Activated naive CD8-positive, alpha-beta T cell treated with anti-CD3 and anti-CD28 coated beads, Interleukin-2, amount 50 U/mL, for 24 hours (primary cell): ENCODE data around the gene RGL3.
"Not testable (repeated sequence)": the region's sequence is repeated elsewhere in the genome, so short reads cannot be mapped to it uniquely, and the experiment has no call there.

Experiments
- ATAC-seq: fragments of 150-1000 bp; cut with Tn5 transposase; one replicate; pipeline ENCODE4 v1.10.0; 2021
- DNase-seq: peaks from one replicate; pipeline ENCODE4 v3.0.0; 2021
- H3K27ac Mint-ChIP-seq: one replicate; pipeline ENCODE4 v1.8.0; 2021; ENCODE audit warnings: mild to moderate bottlenecking, mixed read lengths
- H3K27me3 Mint-ChIP-seq: one replicate; pipeline ENCODE4 v1.8.0; 2021; ENCODE audit warnings: mixed read lengths
- H3K36me3 Mint-ChIP-seq: one replicate; pipeline ENCODE4 v1.8.0; 2021; ENCODE audit warnings: low read depth, mixed read lengths
- H3K4me1 Mint-ChIP-seq: one replicate; pipeline ENCODE4 v1.8.0; 2021; ENCODE audit warnings: mixed read lengths
- H3K4me3 Mint-ChIP-seq: one replicate; pipeline ENCODE4 v1.8.0; 2021; ENCODE audit warnings: mild to moderate bottlenecking, moderate library complexity, mixed read lengths
- H3K9me3 Mint-ChIP-seq: one replicate; pipeline ENCODE4 v1.8.0; 2021; ENCODE audit warnings: mixed read lengths

The RGL3 gene

GRCh38 chr19:11418549-11419506, at the start of gene RGL3:
RGL3 (minus strand) TSS chr19:11419314; CDS start chr19:11419278, 36 bp downstream.
- no peak within 1 kb of the TSS for H3K4me3 Mint-ChIP-seq
- H3K36me3 Mint-ChIP-seq: no peaks in the 10 kb centered on the region
- peaks cover 32% of the 10 kb centered on the region for H3K4me1 Mint-ChIP-seq
- H3K9me3 Mint-ChIP-seq: no peaks in the 10 kb centered on the region
- H3K27me3 Mint-ChIP-seq: peaks cover 60% of the 10 kb centered on the region
- ATAC-seq: no peak
- DNase-seq: no peak
- no peak within 1 kb of the TSS for H3K27ac Mint-ChIP-seq

- not testable (repeated sequence) for H3K36me3 Mint-ChIP-seq, H3K4me1 Mint-ChIP-seq, H3K4me3 Mint-ChIP-seq, DNase-seq, H3K9me3 Mint-ChIP-seq, ATAC-seq, H3K27ac Mint-ChIP-seq, H3K27me3 Mint-ChIP-seq
Observed at GRCh38 chr19:11468266-11468845, 49.2 kb upstream of the RGL3 start.

- Mint-ChIP-seq H3K36me3 (no peaks in the 10 kb centered on the region), H3K27me3 (peaks cover 2% of the 10 kb centered on the region), H3K4me1 (no peaks in the 10 kb centered on the region), H3K27ac (no peak overlapping the region), H3K9me3 (no peaks in the 10 kb centered on the region), H3K4me3 (no peak overlapping the region)
- ATAC-seq (no peak), DNase-seq (no peak)
Observed at GRCh38 chr19:11465600-11465999, 46.5 kb upstream of the RGL3 start.

- Mint-ChIP-seq H3K9me3 (no peaks in the 10 kb centered on the region), H3K27me3 (peaks cover 6% of the 10 kb centered on the region), H3K27ac (no peak overlapping the region), H3K4me1 (no peaks in the 10 kb centered on the region), H3K36me3 (no peaks in the 10 kb centered on the region), H3K4me3 (no peak overlapping the region)
- ATAC-seq (no peak), DNase-seq (no peak)
Observed at GRCh38 chr19:11464333-11465265, 45.5 kb upstream of the RGL3 start.

- peaks cover 10% of the 10 kb centered on the region for H3K27me3 Mint-ChIP-seq
- no peak overlapping the region for H3K4me3 Mint-ChIP-seq
- no peaks in the 10 kb centered on the region for H3K9me3 Mint-ChIP-seq
- H3K27ac Mint-ChIP-seq: no peak overlapping the region
- no peaks in the 10 kb centered on the region for H3K36me3 Mint-ChIP-seq
- DNase-seq (no peak), ATAC-seq (no peak)
- no peaks in the 10 kb centered on the region for H3K4me1 Mint-ChIP-seq
Observed at GRCh38 chr19:11463391-11463790, 44.3 kb upstream of the RGL3 start.

- Mint-ChIP-seq H3K36me3 (no peaks in the 10 kb centered on the region), H3K9me3 (no peaks in the 10 kb centered on the region), H3K27ac (no peak overlapping the region), H3K27me3 (peaks cover 12% of the 10 kb centered on the region), H3K4me3 (no peak overlapping the region), H3K4me1 (no peaks in the 10 kb centered on the region)
- no peak for ATAC-seq
- DNase-seq: no peak
Observed at GRCh38 chr19:11461453-11461852, 42.3 kb upstream of the RGL3 start.

GRCh38 chr19:11460207-11460606, 41.1 kb upstream of the RGL3 start:
- ATAC-seq: no peak
- Mint-ChIP-seq H3K9me3 (no peaks in the 10 kb centered on the region), H3K4me3 (no peak overlapping the region), H3K27ac (no peak overlapping the region), H3K4me1 (no peaks in the 10 kb centered on the region), H3K27me3 (peaks cover 12% of the 10 kb centered on the region), H3K36me3 (no peaks in the 10 kb centered on the region)
- peak; percentile 28 for DNase-seq

- H3K27me3 Mint-ChIP-seq: peaks cover 12% of the 10 kb centered on the region
- H3K9me3 Mint-ChIP-seq, H3K36me3 Mint-ChIP-seq, ATAC-seq, H3K4me3 Mint-ChIP-seq, DNase-seq, H3K4me1 Mint-ChIP-seq, H3K27ac Mint-ChIP-seq: not testable (repeated sequence)
Observed at GRCh38 chr19:11458912-11459311, 39.8 kb upstream of the RGL3 start.

GRCh38 chr19:11458236-11458900, 39.3 kb upstream of the RGL3 start:
- ATAC-seq (no peak), DNase-seq (no peak)
- Mint-ChIP-seq H3K9me3 (no peaks in the 10 kb centered on the region), H3K27ac (no peak overlapping the region), H3K4me1 (no peaks in the 10 kb centered on the region), H3K27me3 (peaks cover 13% of the 10 kb centered on the region), H3K36me3 (no peaks in the 10 kb centered on the region), H3K4me3 (no peak overlapping the region)

- no peak for DNase-seq
- Mint-ChIP-seq H3K27me3 (peaks cover 15% of the 10 kb centered on the region), H3K9me3 (no peaks in the 10 kb centered on the region), H3K4me1 (no peaks in the 10 kb centered on the region), H3K36me3 (no peaks in the 10 kb centered on the region), H3K4me3 (no peak overlapping the region), H3K27ac (no peak overlapping the region)
- no peak for ATAC-seq
Observed at GRCh38 chr19:11457831-11458230, 38.7 kb upstream of the RGL3 start.

GRCh38 chr19:11457115-11457514, 38.0 kb upstream of the RGL3 start:
- peaks cover 15% of the 10 kb centered on the region for H3K27me3 Mint-ChIP-seq
- no peaks in the 10 kb centered on the region for H3K36me3 Mint-ChIP-seq
- H3K27ac Mint-ChIP-seq: no peak overlapping the region
- ATAC-seq: no peak
- H3K4me1 Mint-ChIP-seq: no peaks in the 10 kb centered on the region
- DNase-seq: no peak
- no peak overlapping the region for H3K4me3 Mint-ChIP-seq
- H3K9me3 Mint-ChIP-seq: no peaks in the 10 kb centered on the region

GRCh38 chr19:11456659-11457058, 37.5 kb upstream of the RGL3 start:
- ATAC-seq (no peak), DNase-seq (no peak)
- Mint-ChIP-seq H3K4me3 (no peak overlapping the region), H3K4me1 (no peaks in the 10 kb centered on the region), H3K27ac (no peak overlapping the region), H3K27me3 (peaks cover 15% of the 10 kb centered on the region), H3K36me3 (no peaks in the 10 kb centered on the region), H3K9me3 (no peaks in the 10 kb centered on the region)

GRCh38 chr19:11455233-11455554, 36.1 kb upstream of the RGL3 start:
- H3K27ac Mint-ChIP-seq, H3K36me3 Mint-ChIP-seq, H3K4me3 Mint-ChIP-seq, H3K4me1 Mint-ChIP-seq, DNase-seq, ATAC-seq, H3K9me3 Mint-ChIP-seq: not testable (repeated sequence)
- H3K27me3 Mint-ChIP-seq: peaks cover 13% of the 10 kb centered on the region
